Measurements from ENCODE around the gene ANKDD1A. TPM values are rescaled to one million over a fixed set of nuclear protein-coding genes. Genes with fewer than 3 reads are reported as not detected.

ANKDD1A gene
- total RNA-seq, 1 experiment from 2014 or later: 6.1 TPM

- TF ChIP-seq MAX (CRISPR knock-in tag; IDR thresholded peaks at IDR 0.05) (peak; percentile 84), ZNF317 (CRISPR knock-in tag; IDR thresholded peaks at IDR 0.05; ENCODE audit: borderline replicate concordance, low read depth) (no peak), FOXP4 (CRISPR knock-in tag; IDR thresholded peaks at IDR 0.05) (peak; percentile 56; the same call in 1 of the 2 replicates), ARID4B (CRISPR knock-in tag; IDR thresholded peaks at IDR 0.05; ENCODE audit: borderline replicate concordance) (no peak), USF1 (CRISPR knock-in tag; IDR thresholded peaks at IDR 0.05) (no peak; the same call in 1 of the 2 replicates), TEAD1 (CRISPR knock-in tag; IDR thresholded peaks at IDR 0.05) (peak; percentile 87), ESRRA (CRISPR knock-in tag; IDR thresholded peaks at IDR 0.05; ENCODE audit: borderline replicate concordance) (no peak), CBFB (CRISPR knock-in tag; IDR thresholded peaks at IDR 0.05; ENCODE audit: low read depth) (peak; percentile 79; the same call in 1 of the 2 replicates), ATF2 (CRISPR knock-in tag; IDR thresholded peaks at IDR 0.05; ENCODE audit: borderline replicate concordance, low read depth) (no peak), SP1 (CRISPR knock-in tag; conservative IDR thresholded peaks at IDR 0.05) (peak; percentile 69), PRRX2 (CRISPR knock-in tag; IDR thresholded peaks at IDR 0.05) (no peak), ETV6 (CRISPR knock-in tag; IDR thresholded peaks at IDR 0.05) (peak; percentile 74; the same call in 1 of the 2 replicates), FOXP1 (CRISPR knock-in tag; IDR thresholded peaks at IDR 0.05; ENCODE audit: borderline replicate concordance) (peak; percentile 61; the same call in 1 of the 2 replicates), HMGXB4 (CRISPR knock-in tag; IDR thresholded peaks at IDR 0.05) (no peak), ZNF138 (CRISPR knock-in tag; conservative IDR thresholded peaks at IDR 0.05) (peak; percentile 78; the same call in 1 of the 2 replicates), NFE2L1 (CRISPR knock-in tag; IDR thresholded peaks at IDR 0.05) (0 out of 2 replicates have a peak, but pooled peaks have one; percentile 51)
Measured at GRCh38 chr15:64905119-64905831, 6.4 kb upstream of the ANKDD1A start (continued).

Measured in WTC11 (cell line).